GM23338 (cell line): Measurements from ENCODE around the gene SRGAP3. TPM values are rescaled to one million over a fixed set of nuclear protein-coding genes. Genes with fewer than 3 reads are reported as not detected.

Source experiments
- ATAC-seq: fragments of 200-7000 bp; cut with Tn5 transposase; 3 replicates; pipeline ENCODE4 v1.9.1; 2020
- DNase-seq: peaks from one replicate; pipeline ENCODE4 v3.0.0-alpha.2; 2015; ENCODE audit warnings: low spot score
- H2AFZ ChIP-seq: fragments of 200-600 bp; sonication (generic); 2 replicates; pipeline ENCODE4 v1.8.0; 2016; ENCODE audit warnings: antibody characterized with exemption, mild to moderate bottlenecking, moderate library complexity
- H3F3A ChIP-seq: fragments of 200-600 bp; sonication (generic); replicated peaks from 2 replicates; pipeline ENCODE4 v1.8.0; 2017; ENCODE audit warnings: antibody characterized with exemption, mixed run types, low read depth
- H3K27ac ChIP-seq: fragments of 200-600 bp; sonication (generic); 2 replicates; pipeline ENCODE4 v1.6.1; 2016; ENCODE audit warnings: low read depth
- H3K27me3 ChIP-seq: fragments of 200-600 bp; sonication (generic); 2 replicates; pipeline ENCODE4 v1.8.0; 2016; ENCODE audit warnings: mild to moderate bottlenecking, mixed run types, moderate library complexity; ENCODE audit not compliant: insufficient read depth
- H3K36me3 ChIP-seq: fragments of 200-600 bp; sonication (generic); 2 replicates; pipeline ENCODE4 v1.8.0; 2016; ENCODE audit warnings: mild to moderate bottlenecking; ENCODE audit not compliant: insufficient read depth
- H3K4me1 ChIP-seq: fragments of 200-600 bp; sonication (generic); 2 replicates; pipeline ENCODE4 v1.8.0; 2016; ENCODE audit warnings: mild to moderate bottlenecking, moderate library complexity; ENCODE audit not compliant: insufficient read depth
- H3K4me2 ChIP-seq: fragments of 200-600 bp; sonication (generic); 2 replicates; pipeline ENCODE4 v1.7.1; 2017; ENCODE audit warnings: mixed run types
- H3K4me3 ChIP-seq: fragments of 200-600 bp; sonication (generic); 2 replicates; pipeline ENCODE4 v1.6.1; 2016; ENCODE audit warnings: mixed run types
- H3K79me2 ChIP-seq: fragments of 200-600 bp; sonication (generic); replicated peaks from 2 replicates; pipeline ENCODE4 v1.8.0; 2017; ENCODE audit warnings: mild to moderate bottlenecking; ENCODE audit not compliant: insufficient read depth
- H3K9me2 ChIP-seq: fragments of 200-600 bp; sonication (generic); 2 replicates; pipeline ENCODE4 v1.8.0; 2017; ENCODE audit not compliant: insufficient read depth
- H4K20me1 ChIP-seq: fragments of 200-600 bp; sonication (generic); replicated peaks from 2 replicates; pipeline ENCODE4 v1.8.0; 2017; ENCODE audit warnings: mild to moderate bottlenecking; ENCODE audit not compliant: insufficient read depth
- H3K27ac Mint-ChIP-seq: 2 replicates; pipeline ENCODE4 v1.8.0; 2020; ENCODE audit warnings: inconsistent platforms, mild to moderate bottlenecking, moderate library complexity, mixed read lengths
- H3K27me3 Mint-ChIP-seq: 3 replicates; pipeline ENCODE4 v1.8.0; 2022; ENCODE audit warnings: low read depth, mild to moderate bottlenecking, moderate library complexity, mixed read lengths, inconsistent platforms; ENCODE audit not compliant: insufficient read depth, poor library complexity
- H3K36me3 Mint-ChIP-seq: 3 replicates; pipeline ENCODE4 v1.8.0; 2021; ENCODE audit warnings: low read depth, mild to moderate bottlenecking, inconsistent platforms, moderate library complexity, mixed read lengths
- H3K4me1 Mint-ChIP-seq: 3 replicates; pipeline ENCODE4 v1.8.0; 2020; ENCODE audit warnings: mild to moderate bottlenecking, inconsistent platforms, mixed read lengths
- H3K4me3 Mint-ChIP-seq: 3 replicates; pipeline ENCODE4 v1.8.0; 2021; ENCODE audit warnings: moderate library complexity, mild to moderate bottlenecking, inconsistent platforms, mixed read lengths
- H3K9me3 Mint-ChIP-seq: 3 replicates; pipeline ENCODE4 v1.8.0; 2020; ENCODE audit warnings: moderate library complexity, mild to moderate bottlenecking, inconsistent platforms, mixed read lengths
- EZH2 ChIP-seq: fragments of 200-600 bp; sonication (generic); IDR thresholded peaks from one replicate; pipeline ENCODE4 v1.8.0; 2017; ENCODE audit warnings: antibody characterized with exemption, mild to moderate bottlenecking, low read depth; ENCODE audit not compliant: unreplicated experiment
- EZH2phosphoT487 ChIP-seq: fragments of 200-600 bp; sonication (generic); IDR thresholded peaks from one replicate; pipeline ENCODE4 v1.8.1; 2018; ENCODE audit warnings: antibody characterized with exemption; ENCODE audit not compliant: unreplicated experiment
- POLR2AphosphoS5 ChIP-seq: IDR thresholded peaks from 2 replicates; pipeline ENCODE4 v1.6.1; 2016; ENCODE audit warnings: antibody characterized with exemption, low read depth
- REST ChIP-seq: IDR thresholded peaks from one replicate; pipeline ENCODE4 v1.6.1; 2018; ENCODE audit warnings: antibody characterized with exemption; ENCODE audit not compliant: unreplicated experiment
- STAT1 ChIP-seq: IDR thresholded peaks from one replicate; pipeline ENCODE4 v1.6.1; 2016; ENCODE audit warnings: antibody characterized with exemption; ENCODE audit not compliant: unreplicated experiment
- polyA plus RNA-seq: library from polyadenylated mRNA; unstranded; fragments of >200 nt; fragmentation: Nextera tagmentation; extraction: Ambion mirVana; gene quantifications from 2 replicates; pipeline ENCODE4 v1.2.1, GENCODE V29; 2016
- total RNA-seq: library from RNA; depleted of rRNA; stranded (reverse); fragments of >200 nt; shearing (Covaris generic); gene quantifications from 2 replicates; pipeline ENCODE4 v1.2.3, GENCODE V29; 2014
- TF ChIP-seq, protein P1 (sequence below): fragments of 250-450 bp; sonication (Bioruptor Pico); IDR thresholded peaks from 2 replicates; pipeline ENCODE4 v1.5.0; 2020; ENCODE audit warnings: mild to moderate bottlenecking, moderate library complexity
- TF ChIP-seq, protein P2 (sequence below), 2 experiments: fragments of 200-600 bp in 1 of 2; sonication (generic) in 1 of 2; conservative IDR thresholded peaks; 2 replicates each; pipeline versions ENCODE4 v1.5.1 to v1.6.1; 2016 to 2017; ENCODE audit warnings: antibody characterized with exemption in 2 of 2, low read depth in 2 of 2, mild to moderate bottlenecking in 2 of 2, moderate library complexity in 1 of 2

Gene SRGAP3
- total and polyA plus RNA-seq, 2 experiments from 2014 or later, result 6.4 to 9.4 TPM

- TF ChIP-seq, protein P1, sequence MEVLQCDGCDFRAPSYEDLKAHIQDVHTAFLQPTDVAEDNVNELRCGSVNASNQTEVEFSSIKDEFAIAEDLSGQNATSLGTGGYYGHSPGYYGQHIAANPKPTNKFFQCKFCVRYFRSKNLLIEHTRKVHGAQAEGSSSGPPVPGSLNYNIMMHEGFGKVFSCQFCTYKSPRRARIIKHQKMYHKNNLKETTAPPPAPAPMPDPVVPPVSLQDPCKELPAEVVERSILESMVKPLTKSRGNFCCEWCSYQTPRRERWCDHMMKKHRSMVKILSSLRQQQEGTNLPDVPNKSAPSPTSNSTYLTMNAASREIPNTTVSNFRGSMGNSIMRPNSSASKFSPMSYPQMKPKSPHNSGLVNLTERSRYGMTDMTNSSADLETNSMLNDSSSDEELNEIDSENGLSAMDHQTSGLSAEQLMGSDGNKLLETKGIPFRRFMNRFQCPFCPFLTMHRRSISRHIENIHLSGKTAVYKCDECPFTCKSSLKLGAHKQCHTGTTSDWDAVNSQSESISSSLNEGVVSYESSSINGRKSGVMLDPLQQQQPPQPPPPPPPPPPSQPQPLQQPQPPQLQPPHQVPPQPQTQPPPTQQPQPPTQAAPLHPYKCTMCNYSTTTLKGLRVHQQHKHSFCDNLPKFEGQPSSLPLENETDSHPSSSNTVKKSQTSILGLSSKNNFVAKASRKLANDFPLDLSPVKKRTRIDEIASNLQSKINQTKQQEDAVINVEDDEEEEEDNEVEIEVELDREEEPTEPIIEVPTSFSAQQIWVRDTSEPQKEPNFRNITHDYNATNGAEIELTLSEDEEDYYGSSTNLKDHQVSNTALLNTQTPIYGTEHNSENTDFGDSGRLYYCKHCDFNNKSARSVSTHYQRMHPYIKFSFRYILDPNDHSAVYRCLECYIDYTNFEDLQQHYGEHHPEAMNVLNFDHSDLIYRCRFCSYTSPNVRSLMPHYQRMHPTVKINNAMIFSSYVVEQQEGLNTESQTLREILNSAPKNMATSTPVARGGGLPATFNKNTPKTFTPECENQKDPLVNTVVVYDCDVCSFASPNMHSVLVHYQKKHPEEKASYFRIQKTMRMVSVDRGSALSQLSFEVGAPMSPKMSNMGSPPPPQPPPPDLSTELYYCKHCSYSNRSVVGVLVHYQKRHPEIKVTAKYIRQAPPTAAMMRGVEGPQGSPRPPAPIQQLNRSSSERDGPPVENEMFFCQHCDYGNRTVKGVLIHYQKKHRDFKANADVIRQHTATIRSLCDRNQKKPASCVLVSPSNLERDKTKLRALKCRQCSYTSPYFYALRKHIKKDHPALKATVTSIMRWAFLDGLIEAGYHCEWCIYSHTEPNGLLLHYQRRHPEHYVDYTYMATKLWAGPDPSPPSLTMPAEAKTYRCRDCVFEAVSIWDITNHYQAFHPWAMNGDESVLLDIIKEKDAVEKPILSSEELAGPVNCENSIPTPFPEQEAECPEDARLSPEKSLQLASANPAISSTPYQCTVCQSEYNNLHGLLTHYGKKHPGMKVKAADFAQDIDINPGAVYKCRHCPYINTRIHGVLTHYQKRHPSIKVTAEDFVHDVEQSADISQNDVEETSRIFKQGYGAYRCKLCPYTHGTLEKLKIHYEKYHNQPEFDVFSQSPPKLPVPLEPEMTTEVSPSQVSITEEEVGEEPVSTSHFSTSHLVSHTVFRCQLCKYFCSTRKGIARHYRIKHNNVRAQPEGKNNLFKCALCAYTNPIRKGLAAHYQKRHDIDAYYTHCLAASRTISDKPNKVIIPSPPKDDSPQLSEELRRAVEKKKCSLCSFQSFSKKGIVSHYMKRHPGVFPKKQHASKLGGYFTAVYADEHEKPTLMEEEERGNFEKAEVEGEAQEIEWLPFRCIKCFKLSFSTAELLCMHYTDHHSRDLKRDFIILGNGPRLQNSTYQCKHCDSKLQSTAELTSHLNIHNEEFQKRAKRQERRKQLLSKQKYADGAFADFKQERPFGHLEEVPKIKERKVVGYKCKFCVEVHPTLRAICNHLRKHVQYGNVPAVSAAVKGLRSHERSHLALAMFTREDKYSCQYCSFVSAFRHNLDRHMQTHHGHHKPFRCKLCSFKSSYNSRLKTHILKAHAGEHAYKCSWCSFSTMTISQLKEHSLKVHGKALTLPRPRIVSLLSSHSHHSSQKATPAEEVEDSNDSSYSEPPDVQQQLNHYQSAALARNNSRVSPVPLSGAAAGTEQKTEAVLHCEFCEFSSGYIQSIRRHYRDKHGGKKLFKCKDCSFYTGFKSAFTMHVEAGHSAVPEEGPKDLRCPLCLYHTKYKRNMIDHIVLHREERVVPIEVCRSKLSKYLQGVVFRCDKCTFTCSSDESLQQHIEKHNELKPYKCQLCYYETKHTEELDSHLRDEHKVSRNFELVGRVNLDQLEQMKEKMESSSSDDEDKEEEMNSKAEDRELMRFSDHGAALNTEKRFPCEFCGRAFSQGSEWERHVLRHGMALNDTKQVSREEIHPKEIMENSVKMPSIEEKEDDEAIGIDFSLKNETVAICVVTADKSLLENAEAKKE (CRISPR knock-in tag), result no peak
- TF ChIP-seq EZH2 (no peak), POLR2AphosphoS5 (no peak), STAT1 (no peak), EZH2phosphoT487 (no peak)
These were observed 185.2 kb downstream of the SRGAP3 start (continued) for GRCh38 chr3:9064251-9064650.

DNA sequence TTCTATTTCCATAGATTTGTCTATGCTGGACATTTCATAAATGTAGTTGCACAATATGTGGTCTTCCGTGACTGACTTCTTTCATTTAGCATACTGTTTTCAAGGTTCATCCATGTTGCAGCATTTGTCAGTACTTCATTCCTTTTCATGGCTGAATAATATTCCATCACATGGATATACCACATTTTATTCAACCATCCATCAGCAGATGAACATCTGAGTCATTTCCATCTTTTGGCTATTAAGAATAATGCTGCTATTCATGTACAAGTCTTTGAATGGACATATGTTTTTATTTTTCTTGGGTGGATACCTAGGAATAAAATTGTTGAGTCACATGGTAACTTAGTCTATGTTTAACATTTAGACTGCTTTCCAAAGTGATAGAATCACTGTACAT, 186.9 kb downstream of the SRGAP3 start:
- H3K4me1 ChIP-seq, result no peaks in the 10 kb centered on the region
- H3K27me3 ChIP-seq, result no peaks in the 10 kb centered on the region
- H3K27ac ChIP-seq, result no peak overlapping the region
- DNase-seq, result no peak
- H3K36me3 ChIP-seq, result no peaks in the 10 kb centered on the region
- no peak for ATAC-seq
- H3K36me3 Mint-ChIP-seq, result peaks cover 18% of the 10 kb centered on the region
- no peak overlapping the region for H3K4me3 ChIP-seq
- H3K79me2 ChIP-seq, result no peaks in the 10 kb centered on the region
- 0 out of 2 replicates have a peak, but pooled peaks cover 3% of the 10 kb centered on the region for H4K20me1 ChIP-seq
- no peak overlapping the region for H2AFZ ChIP-seq
- H3F3A ChIP-seq, result no peaks in the 10 kb centered on the region
- H3K27me3 Mint-ChIP-seq, result peaks cover 6% of the 10 kb centered on the region
- no peak for TF ChIP-seq POLR2AphosphoS5
- TF ChIP-seq REST, result no peak
- TF ChIP-seq, protein P2, sequence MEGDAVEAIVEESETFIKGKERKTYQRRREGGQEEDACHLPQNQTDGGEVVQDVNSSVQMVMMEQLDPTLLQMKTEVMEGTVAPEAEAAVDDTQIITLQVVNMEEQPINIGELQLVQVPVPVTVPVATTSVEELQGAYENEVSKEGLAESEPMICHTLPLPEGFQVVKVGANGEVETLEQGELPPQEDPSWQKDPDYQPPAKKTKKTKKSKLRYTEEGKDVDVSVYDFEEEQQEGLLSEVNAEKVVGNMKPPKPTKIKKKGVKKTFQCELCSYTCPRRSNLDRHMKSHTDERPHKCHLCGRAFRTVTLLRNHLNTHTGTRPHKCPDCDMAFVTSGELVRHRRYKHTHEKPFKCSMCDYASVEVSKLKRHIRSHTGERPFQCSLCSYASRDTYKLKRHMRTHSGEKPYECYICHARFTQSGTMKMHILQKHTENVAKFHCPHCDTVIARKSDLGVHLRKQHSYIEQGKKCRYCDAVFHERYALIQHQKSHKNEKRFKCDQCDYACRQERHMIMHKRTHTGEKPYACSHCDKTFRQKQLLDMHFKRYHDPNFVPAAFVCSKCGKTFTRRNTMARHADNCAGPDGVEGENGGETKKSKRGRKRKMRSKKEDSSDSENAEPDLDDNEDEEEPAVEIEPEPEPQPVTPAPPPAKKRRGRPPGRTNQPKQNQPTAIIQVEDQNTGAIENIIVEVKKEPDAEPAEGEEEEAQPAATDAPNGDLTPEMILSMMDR (conservative IDR thresholded peaks at IDR 0.05; ENCODE audit: low read depth in 2 of 2), result no peak
- no peak for TF ChIP-seq EZH2phosphoT487
- no peak for TF ChIP-seq STAT1
- no peaks in the 10 kb centered on the region for H3K9me2 ChIP-seq
- H3K4me2 ChIP-seq, result no peak overlapping the region
- H3K9me3 Mint-ChIP-seq, result peaks cover 17% of the 10 kb centered on the region
- no peaks in the 10 kb centered on the region; the same call in 2 of the 3 replicates for H3K4me1 Mint-ChIP-seq
- H3K27ac Mint-ChIP-seq, result no peak overlapping the region
- H3K4me3 Mint-ChIP-seq, result no peak overlapping the region
